CD4-positive, alpha-beta T cell treated with Interleukin-17A for 1 hour (primary cell): ENCODE results near the gene SBF2.
"Not testable (repeated sequence)": the region's sequence is repeated elsewhere in the genome, so short reads cannot be mapped to it uniquely, and the experiment has no call there.

Source experiments
- DNase-seq: peaks from one replicate; pipeline ENCODE4 v3.0.0-alpha.2; 2020

SBF2 gene

GRCh38 chr11:9941991-9942390, 352.0 kb downstream of the SBF2 start:
- DNase-seq: no peak

- not testable (repeated sequence) for DNase-seq
These were observed 354.9 kb downstream of the SBF2 start for GRCh38 chr11:9939150-9939549.

GRCh38 chr11:9936754-9937153, 357.3 kb downstream of the SBF2 start:
- no peak for DNase-seq

GRCh38 chr11:9932843-9933242, 361.2 kb downstream of the SBF2 start:
- DNase-seq: not testable (repeated sequence)

DNA sequence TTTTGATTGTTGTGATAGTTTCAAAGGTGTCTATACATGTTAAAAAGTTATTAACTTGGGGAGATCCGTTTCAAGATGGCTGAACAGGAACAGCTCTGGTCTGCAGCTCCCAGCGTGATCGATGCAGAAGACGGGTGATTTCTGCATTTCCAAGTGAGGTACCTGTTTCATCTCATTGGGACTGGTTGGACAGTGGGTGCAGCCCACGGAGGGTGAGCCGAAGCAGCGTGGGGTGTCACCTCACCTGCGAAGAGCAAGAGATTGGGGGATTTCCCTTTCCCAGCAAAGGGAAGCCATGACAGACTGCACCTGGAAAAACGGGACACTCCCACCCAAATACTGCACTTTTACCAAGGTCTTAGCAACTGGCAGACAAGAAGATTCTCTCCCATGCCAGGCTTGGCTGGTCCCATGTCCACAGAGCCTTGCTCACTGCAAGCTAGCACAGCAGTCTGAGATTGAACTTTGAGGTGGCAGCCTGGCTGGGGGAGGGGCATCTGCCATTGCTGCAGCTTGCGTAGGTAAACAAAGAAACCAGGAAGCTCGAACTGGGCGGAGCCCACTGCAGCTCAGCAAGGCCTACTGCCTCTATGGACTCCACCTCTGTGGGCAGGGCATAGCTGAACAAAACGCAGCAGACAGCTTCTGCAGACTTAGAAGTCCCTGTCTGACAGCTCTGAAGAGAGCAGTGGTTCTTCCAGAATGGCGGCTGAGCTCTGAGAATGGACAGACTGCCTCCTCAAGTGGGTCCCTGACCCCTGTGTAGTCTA, 363.3 kb downstream of the SBF2 start:
- DNase-seq: not testable (repeated sequence)

GRCh38 chr11:9927670-9928069, 366.3 kb downstream of the SBF2 start:
- DNase-seq: no peak

DNA sequence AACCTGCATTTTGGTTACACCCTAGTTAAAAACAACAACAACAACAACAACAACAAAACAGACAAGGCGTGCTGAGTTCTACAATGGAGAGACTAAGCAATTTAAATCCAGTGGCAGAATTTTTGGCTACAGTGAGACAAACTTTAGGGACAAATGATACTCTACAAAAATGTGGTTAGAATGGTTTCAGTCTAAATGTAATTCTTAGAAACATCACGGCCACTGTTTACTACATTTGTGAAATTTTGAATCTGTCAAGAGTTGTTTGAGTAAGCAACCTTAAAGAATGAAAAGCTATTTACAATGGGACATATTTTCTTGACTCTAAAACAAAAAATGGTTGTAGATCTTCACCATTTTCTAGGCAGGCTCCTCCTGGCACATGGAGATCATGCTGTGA, 370.7 kb downstream of the SBF2 start:
- DNase-seq: no peak

DNA sequence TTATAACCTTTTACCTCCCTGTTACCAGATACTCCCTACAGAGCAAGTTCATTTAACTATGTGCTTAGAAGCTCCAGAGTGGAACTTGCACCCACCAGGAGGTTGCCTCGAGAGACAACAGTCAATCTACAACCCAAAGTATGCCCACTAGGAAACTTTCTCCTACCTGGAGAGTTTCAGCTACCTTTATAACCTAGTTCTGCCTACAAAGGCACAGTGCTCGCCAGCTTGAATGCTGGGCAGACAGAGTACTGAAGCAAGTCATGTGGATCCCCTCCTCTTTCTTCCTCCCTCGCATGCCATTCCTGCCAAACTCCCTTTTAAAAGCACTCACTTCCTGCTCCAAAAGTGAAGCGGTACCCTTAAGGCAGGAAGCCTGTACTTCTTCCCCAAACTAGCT, 371.2 kb downstream of the SBF2 start:
- DNase-seq: no peak

- DNase-seq: no peak
These were observed 377.5 kb downstream of the SBF2 start for GRCh38 chr11:9916480-9916879.

DNA sequence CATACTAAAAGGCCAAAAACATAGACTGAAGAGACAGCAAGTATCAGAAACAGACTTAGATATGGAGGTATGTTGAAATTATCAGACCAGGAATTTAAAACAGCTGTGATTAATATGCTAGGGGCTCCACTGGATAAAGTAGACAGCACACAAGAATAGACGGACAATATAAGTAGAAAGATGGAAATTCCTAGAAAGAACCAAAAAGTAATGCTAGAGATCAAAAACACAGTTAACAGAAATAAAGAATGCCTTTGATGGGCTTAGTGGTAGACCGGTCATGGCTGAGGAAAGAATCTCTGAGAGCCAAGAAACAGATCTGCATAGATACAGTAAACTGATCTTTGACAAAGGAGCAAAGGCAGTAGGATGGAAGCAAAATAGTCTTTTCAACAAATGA, 380.0 kb downstream of the SBF2 start:
- no peak for DNase-seq

GRCh38 chr11:9905960-9906791, 387.8 kb downstream of the SBF2 start:
- no peak for DNase-seq

DNA sequence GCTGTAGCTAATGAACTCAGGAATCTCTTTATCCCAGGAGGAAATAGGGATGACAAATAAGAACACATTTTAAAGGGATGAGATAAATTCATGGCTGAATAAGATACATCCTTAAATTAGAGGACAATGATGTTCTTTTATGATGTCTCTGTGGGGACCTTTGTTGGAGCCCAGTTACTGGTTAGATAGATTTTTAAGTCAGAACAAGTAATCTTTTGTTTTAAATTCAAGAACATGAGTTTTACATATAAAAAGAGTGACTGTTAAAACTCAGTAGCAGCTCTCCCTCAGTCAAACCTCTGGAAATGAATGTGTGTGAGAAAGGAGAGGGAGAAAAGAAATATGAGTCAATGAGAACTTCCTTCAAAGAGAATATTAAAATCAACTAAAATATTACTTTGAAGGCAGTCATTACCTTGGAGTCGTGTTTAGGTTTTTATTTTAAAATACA, 388.5 kb downstream of the SBF2 start:
- DNase-seq: no peak

DNA sequence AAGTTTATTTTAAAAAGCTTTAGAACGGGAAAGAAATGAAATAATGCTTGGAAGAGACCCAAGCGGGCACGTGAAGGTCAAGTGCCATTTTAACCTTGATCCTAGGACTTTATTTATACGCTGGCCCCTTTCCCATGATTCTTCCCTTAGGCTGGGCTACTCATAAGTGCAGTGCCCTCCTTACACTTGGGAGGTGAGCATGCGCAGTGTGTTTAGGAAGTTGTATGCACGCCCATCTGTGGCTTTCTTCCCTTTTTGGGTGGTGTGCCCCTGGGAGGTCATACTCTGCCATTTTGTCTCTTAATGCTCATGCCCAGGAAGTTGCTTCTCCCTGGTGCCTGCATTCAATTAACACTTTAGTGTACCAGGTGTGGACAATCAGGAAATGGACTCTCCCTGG, 390.4 kb downstream of the SBF2 start:
- DNase-seq: no peak

- no peak for DNase-seq
These were observed 392.1 kb downstream of the SBF2 start for GRCh38 chr11:9901943-9902342.

- DNase-seq: not testable (repeated sequence)
These were observed 393.8 kb downstream of the SBF2 start for GRCh38 chr11:9900253-9900652.

DNA sequence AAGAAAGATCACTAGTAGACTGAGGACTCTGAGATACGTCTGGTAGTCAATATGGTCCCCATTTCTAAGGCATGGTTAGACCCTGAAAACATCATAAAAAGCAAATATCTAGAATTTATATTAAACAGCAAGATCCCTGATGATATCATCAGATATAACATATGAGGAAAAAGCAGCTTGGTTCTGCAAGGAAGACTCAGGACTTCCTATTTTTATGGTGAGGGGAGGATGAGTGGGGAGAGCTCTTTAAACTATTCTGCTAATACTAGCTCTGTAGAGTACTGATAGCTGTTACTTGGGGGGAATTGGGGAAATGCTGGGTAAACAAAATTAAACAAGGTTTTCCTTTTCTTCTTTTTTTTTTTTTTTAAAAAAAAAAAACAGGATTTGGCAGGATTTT, 394.3 kb downstream of the SBF2 start:
- no peak for DNase-seq

DNA sequence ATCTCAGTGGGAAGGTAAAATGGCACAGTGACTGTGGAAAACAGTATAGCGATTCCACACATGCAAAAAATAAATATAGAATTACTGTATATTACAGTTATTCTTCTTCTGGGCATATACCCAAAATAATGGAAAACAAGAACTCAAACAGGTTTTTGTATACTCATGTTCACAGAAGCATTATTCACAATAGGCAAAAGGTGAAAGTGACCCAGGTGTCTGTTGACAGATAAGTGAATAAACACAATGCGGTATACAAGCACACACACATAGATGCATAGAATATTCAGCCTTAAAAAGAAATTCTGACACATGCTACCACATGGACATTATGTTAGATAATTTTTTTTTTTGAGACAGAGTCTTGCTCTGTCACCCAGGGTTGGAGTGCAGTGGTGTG, 397.1 kb downstream of the SBF2 start:
- DNase-seq: no peak

DNA sequence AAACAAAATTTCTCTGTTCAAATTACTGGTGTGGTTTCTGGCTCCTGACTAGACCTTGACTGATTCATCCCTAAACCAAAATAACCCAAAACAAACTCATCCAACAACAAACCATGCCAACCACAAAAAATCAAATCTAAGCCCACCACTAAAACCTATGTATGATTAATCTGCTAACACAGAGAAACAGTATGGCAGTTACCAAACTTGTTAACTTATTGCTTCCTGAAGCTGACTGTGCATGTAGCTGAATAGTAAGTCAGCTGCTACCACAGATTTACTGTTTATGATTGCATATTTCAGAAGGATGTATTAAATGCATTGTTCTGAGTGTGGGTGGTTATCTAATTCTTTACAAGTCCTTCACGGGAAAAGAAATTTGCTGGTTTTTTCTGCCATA, 399.0 kb downstream of the SBF2 start:
- no peak for DNase-seq

- DNase-seq: no peak
These were observed 400.5 kb downstream of the SBF2 start for GRCh38 chr11:9893474-9893873.

- DNase-seq: no peak
These were observed 405.1 kb downstream of the SBF2 start for GRCh38 chr11:9888938-9889337.

- no peak for DNase-seq
These were observed 406.5 kb downstream of the SBF2 start for GRCh38 chr11:9887472-9887871.

GRCh38 chr11:9886595-9886994, 407.4 kb downstream of the SBF2 start:
- DNase-seq: no peak

GRCh38 chr11:9884601-9885000, 409.4 kb downstream of the SBF2 start:
- no peak for DNase-seq

GRCh38 chr11:9880657-9881056, 413.4 kb downstream of the SBF2 start:
- DNase-seq: no peak
